HG02981 (cell line): ENCODE measurements around the gene LIPN.
A peak's percentile ranks its signal among the peaks of the same experiment; 100 is the strongest.

Source experiments
- ATAC-seq: cut with Tn5 transposase; IDR thresholded peaks from one replicate; pipeline ENCODE4 v1.9.1; 2021; ENCODE audit warnings: mild to moderate bottlenecking, moderate library complexity; ENCODE audit not compliant: unreplicated experiment

Gene LIPN

DNA sequence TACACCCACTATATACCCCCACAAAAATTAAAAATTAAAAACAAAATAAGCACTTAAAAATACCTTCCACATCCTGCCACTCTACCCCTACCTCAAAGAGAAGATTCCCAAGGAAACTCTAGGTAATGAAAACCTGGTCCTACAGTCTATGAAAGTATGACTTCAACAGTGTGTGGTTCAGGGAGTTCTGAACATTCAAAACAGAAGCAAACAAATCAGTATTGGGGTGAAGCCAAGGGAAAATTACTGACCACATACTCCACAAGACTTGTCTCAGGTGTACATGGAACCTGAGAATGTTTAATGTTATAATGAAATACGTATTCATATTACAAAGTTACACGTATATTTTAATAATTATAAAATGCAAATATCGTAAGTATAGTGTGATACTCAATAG, 22.4 kb downstream of the LIPN start:
- no peak for ATAC-seq

DNA sequence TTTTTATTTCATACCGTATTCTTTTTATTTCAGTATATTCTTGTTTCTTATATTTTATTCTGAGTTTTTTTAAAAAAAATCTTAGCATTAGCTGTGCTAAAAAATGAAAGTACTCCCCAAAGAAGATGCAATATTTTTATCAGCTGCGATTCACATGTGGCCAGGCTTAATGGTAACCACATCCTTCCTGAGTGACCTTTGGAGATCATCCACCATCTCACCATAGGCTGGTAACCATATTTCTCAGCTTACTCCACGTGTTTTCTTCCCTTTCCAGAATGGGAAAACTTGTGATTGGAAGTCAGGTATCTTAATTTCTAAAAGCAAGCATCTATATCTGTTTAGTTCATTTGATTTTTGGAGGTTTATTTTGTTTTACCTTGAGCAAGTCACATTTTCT, 23.9 kb downstream of the LIPN start:
- no peak for ATAC-seq

DNA sequence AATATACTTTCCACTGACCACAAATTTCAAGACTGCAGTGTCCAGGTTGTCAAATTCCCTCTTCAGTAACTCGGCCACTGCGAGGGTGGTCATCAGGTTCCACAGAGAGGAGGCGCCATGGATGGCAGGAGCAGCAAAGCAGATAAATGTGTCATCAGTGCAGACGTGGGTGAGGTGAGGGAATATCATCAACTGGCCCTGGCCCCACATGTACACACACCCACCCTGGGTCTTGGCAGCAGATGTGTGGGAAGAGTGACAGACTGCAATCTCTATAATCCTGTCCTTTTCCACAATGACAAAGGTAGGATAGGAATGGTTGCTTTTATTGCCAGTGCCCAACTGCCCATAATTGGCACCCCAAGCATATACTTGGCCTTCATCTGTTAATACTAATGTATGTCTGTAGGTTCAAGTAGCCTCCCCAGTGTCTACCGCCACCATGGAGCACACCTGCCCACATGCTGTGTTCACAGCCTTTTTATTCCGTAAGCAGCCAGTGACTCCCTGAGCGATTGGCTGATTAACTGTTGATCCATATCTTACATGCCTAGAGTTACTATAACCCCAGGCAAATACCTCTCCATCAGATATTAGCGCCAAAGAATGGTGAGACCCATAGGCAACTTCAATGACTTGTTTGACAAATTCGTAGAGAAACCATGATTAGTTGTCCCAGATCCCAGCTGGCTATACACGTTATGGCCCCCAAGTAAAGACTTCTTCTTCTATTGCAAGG, 26.4 kb downstream of the LIPN start:
- ATAC-seq, result no peak

DNA sequence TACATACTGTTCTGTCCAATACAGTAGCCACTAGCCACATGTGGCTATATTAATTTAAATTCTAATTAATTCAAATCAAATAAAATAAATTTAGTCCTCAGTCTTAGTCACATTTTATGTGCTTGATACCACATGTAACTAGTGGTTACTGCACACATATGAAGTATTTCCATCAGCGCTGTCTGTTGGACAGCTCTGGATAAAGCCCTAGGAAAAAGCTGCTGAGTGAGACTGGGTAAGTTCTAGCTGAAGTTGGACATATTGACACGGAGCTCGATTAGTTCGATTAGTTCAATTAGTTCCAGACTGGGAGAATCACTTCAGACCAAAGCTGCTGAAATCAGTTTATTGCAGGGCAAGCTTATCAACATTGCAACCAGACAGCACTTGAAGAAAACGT, 27.6 kb downstream of the LIPN start:
- ATAC-seq, result no peak

DNA sequence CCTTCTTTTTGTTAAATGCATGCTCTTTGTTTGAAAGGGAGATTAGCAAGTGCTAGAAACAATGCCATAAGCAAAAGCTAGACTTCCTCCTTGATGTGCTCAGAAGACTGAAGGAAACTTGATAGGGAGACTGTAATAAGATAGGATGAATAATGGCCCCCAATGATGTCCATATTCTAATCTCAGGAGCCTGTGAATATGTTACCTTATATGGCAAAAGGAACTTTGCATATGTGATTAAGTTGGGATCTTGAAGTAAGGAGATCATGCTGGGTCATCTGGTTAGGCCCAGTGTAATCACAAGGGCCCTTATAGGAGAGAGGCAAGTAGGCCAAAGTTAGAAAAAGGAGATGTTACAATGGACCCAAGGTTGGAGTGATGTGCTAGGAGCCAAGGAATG, 29.1 kb downstream of the LIPN start:
- no peak for ATAC-seq

DNA sequence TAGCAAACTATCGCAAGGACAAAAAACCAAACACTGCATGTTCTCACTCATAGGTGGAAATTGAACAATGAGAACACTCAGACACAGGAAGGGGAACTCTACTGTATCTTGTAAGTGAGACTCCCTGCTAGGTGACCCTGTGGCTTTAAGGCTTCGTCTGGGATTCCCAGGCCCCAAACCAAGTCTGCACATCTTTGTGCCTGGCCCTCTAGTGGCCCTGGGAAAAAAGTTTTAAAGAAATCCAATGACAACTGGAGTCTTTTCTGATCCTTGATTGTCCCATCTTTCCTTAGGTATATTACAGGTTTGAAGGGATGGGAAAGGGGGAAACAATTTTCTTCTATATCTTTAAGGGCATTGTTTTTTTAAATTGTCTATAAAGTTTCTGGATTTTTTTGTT, 32.1 kb downstream of the LIPN start:
- no peak for ATAC-seq

DNA sequence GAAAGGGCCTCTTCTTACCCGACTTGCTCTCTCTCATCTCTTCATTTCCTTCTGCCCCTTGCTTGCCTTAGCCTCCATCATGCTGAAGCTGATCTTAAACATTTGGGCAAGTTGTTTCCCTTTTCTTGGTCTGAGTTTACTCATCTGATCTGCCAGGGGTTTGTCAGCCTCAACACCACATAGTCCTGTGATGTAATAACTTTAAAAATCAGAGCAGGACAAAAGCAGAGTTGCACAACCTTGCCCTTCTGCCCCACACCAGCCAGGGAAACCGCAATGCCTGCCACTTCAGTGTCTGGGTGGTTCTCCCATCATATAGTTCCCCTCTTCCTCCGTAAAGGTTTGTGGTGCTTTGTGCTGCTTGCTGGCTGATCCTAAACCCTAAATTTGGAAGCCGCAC, 32.8 kb downstream of the LIPN start:
- no peak for ATAC-seq

DNA sequence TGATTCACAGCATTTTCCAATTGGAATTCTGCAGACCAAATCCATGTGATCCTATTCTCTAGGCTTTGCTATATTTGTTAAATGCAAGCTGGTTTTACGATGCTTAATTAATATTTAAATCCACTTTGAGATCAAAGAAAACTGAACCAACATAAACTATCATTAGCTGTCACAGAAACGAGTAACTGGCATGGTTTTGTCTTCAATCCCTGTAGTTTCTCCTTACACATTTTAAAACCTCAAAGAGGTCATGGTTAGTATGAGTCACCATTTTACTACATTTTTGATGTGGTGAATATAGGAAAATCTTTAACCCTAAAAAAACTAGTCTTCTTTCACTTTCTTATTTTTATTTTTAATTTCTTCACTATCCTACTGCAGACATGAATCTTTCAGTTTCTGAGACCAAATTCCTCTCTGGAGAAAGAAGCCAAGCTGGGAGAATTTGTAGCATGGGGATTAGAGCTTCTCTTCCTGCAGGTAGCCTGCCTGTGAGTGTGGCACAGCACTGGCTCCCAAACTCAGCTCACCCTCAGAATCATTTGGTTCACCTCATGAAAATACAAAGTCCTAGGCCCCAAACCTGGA, 34.0 kb downstream of the LIPN start:
- peak; percentile 44 for ATAC-seq

DNA sequence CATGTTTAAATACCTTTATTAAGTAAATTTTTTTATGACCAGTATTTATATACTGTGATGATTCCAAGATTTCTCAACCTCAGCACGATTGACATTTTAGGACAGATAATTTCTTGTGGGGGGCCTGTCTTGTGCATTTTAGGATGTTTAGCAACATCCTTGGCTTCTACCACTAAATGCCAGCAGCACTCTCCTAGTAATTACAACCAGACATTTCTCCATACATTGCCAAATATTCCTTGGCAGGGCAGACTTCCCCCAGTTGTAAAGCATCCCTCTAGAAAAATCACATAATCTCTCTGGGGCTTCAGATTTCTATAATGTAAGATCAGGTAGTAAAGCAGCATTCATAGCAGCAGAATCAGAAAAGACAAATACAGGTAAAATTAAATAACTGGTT, 34.9 kb downstream of the LIPN start:
- ATAC-seq, result no peak

DNA sequence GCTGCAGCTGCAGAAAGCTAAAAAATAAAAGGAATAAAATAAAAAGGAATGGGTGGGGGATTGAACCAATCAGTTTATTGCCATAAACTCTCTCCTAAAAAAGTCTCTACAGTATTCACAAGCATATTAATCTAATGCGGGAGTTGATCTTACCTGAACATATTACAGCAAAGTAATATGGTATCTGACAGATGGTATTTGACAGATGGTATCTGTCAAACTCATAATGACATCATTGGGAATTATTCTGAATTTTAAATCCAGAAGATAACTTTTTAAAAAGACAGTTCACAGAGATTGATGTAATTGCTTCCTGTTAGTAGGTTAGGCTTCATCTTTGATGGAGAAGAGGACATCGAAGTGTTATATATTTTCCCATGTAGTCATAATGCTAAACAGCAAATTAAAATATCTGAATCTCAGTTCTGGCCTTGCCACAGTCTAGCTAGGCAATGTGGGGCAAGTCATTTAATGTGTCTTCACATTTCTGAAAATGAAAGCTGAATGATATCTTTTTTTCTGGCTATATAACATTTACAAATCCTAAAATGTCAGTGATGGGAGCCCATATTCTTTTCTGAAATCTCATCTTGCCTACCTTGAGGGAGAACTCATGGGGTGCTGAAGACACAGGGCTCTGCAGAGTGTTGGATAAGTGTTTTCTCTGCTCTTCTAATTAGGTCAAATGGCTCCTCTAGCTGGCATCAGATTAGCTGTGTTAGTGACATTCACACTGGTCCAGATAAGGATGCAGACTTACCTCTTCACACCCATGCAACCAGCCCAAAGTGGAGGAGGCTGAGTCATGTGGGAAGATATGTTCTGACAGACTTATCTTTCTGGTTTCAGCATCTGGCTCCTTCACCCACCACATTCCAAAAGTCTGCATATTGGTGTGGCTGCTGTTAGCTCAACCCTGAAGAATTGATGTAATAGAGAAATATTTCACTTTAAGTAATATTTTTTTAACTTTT, 40.6 kb downstream of the LIPN start:
- no peak for ATAC-seq

DNA sequence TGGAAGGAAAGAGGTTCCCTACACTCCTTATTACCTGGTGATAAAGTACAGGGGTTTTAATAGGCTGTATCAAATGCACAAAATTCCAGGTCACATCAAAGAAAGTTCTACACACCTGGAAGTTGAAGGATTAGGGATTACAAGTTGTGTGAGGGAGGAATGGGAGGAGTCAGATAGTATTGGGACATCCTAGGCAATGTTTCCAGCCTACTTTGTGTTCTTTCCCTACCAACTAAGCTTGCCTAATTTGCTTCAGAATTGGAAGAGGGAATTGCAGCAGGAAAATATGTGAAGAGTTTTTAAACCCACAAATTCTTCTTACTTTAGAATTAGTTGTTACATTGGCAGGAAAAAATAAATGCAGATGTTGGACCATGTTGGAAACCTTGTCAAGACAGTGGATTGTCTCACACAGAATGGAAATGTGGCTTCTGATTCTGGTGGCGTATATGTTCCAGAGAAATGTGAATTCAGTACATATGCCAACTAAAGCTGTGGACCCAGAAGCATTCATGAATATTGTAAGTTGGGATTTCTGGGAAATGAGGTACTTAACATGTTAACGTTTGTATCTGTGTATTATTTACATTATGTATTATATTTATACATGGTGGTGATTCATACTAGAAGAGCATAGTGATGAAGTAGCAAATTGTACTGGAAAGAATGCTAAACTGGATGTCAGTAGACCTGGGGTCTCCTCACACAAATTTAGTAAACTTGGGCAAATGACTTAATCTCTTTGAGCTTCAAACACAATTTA, 42.9 kb downstream of the LIPN start, which contains the start of gene LIPM:
LIPM (plus strand) TSS at position 208 of the 763 bp plus-strand sequence; CDS start at position 375, 167 bp downstream.
- no peak for ATAC-seq

DNA sequence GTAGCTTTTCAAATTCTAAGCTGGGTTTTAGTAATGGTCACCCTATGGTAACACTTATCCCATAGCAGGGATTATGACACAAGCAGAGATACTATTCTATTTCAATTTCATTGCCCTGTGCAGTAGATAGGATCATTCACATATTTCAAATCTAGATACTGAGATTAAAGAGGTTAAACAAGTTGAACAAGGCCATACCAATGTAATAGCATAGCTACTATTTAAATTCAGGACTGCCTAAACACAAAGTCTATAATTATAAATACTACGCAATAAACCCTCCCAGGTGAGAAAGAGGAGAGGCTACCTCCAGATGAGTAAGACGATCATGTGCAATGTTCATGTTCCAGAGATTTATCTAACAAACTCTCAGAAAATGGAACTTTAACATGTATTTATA, 43.8 kb downstream of the LIPN start:
- ATAC-seq, result no peak

DNA sequence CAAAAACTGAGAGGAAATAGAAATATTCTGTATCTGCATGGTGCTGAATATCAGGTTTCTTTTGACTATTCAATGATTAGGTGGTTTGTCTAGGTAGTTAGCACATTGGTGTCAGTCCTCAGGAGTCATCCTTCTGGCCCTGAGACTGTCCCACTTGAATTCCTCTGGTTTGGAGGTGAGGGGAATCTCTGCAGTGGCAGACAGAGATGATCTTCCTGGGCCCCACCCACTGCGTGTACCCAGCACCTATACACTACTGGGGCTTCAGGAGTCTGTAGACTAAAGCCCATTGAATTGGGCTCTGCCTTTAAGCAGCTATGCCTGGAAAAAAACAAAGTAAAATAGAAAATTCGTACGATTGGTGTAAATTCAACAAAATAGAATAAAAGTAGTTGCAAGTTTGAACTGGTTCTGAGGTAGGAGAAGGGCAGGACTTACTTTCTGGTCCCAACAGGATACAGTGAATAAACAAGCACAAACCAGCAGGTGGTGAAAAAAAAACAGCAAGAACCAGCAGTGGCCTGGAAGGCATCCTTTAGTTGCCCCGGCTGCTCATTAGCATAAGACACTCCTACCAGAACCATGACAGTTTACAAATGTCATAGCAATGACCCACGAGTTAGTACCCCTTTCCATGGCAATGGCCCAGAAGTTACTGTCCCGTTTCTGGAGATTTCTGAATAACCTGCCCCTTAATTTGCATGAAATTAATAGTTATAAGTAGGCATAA, 44.4 kb downstream of the LIPN start:
- ATAC-seq, result no peak

DNA sequence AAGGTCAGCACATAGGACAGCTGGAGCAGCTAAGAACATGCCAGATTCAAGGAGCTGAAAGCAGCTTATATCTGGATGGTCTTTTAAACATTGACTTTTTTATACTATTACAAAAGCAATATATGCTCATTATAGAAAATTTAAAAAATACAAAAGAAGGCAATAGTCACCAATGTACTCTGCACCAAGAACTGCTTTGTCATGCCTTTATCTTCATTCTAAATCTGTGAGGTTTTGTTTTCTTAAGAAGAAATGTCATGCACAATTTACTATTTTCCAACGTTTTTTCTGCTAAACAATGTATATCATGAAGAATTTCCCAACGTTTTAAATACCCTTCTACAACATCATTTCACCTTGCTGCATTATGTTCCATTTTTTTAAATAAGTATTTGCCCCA, 45.5 kb downstream of the LIPN start:
- ATAC-seq, result no peak

DNA sequence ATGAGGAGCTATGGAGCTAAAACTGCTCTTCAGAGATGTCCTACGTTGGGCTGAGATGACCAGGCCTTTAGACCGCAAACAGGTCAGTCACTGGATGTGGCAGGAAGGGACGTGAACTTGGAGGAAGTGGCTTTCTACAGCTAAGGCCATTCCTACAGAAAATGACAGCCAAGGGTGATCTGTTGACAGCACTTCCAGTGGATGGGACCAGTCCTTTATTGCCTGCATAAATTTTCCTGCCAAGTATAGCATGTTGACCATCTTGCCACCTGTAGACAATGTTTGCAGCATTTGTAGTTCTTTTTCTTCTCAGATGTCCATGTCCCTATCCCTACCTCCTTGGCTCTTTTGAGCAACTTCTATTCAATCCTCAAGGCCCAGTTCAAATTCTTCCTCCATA, 46.1 kb downstream of the LIPN start:
- no peak for ATAC-seq

DNA sequence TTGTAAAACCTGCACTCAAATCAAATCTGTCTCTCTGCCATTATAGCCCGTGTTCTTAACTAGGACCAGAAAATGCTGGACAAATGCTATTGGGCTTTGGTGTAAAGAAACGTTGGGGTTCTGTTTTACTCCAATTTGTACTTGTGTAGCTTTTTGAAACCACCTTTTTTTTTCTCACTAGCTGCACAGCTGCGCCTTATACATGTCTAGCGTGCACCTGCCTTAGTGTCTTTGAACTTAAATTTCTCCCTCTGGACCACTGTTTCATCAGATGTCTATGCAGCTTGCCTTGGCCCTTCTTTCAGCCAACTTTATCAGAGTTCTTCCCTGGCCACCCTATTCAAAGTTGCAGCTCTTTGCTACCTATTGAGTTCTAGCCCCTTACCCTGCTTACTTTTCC, 49.8 kb downstream of the LIPN start:
- no peak for ATAC-seq

DNA sequence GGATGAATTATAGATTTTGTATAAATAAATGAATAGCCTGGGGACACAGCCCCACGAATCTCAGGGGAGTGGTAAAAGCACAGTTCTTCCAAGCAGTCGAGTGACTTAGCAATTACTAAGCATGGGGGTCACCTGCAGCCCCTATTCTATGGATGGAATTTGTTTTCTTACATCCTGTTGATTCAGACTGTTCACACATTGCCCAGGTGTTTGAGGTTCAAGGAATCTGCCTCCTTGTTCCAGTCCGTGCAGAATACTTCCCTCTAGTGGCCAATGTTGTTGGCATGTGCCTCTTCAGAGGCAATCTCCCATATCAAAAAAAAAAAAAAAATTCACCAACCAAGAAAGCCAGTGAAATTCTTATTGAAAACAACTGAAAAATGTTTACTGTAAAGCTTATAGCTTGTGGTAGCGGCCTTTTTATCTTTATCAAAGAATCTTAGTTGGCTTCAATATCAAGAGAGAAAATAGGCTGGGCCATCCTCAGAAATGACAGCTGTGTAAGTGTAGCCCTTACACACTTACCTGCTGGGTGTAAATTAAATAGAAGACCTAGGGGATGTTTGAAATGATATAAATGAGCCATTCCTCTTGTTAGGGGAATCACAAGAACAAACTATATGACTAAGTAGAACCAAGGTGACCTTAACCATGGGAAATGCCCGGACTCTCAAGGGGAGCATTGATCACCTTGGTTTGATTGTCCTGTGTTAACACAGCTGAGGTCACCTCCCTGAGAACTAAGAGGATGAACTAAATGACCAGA, 50.6 kb downstream of the LIPN start:
- ATAC-seq, result no peak

DNA sequence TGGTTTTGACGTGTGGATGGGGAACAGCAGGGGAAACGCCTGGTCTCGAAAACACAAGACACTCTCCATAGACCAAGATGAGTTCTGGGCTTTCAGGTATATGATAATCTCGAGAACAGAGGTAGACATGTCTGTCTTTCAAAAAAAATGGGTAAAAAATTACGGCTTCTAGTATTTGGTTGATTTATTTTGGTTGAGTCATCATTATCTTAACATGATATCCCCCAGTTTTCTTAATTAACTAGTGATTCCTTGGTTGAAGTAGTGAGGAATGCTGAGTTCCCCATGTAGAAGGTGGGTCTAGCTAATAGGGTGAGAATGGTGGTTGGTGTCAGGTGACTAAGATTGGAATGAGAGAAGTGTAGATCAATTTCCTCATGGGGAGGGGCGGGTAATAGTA, 53.4 kb downstream of the LIPN start:
- ATAC-seq, result no peak

DNA sequence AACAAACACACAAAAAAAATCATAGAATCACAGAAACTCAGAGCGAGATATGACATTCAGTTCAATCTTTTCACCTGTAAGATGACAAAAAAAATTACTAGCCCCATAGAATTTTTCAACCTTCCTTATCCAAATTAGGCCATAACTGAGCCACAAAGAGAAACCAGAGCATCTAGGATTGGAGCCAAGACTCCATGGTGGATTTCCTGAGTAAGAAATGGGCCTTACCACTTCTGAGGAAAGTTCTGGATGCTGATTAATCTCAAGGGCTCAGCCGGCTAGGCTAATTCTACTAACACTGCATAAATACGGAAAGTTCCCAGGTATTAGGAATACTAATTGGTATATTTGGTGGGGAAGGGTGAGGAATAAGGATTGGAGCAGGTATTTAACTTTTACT, 59.5 kb downstream of the LIPN start:
- no peak for ATAC-seq
